HFFc6 (cell line): Measurements from ENCODE around the gene SYT5. TPM values are rescaled to one million over a fixed set of nuclear protein-coding genes. Genes with fewer than 3 reads are reported as not detected.

Experiments used
- DNase-seq: peaks from one replicate; pipeline ENCODE4 v3.0.0-alpha.2; 2018
- H3K27ac Mint-ChIP-seq: 2 replicates; pipeline ENCODE4 v1.8.0; 2020; ENCODE audit warnings: mild to moderate bottlenecking, mixed read lengths
- H3K27me3 Mint-ChIP-seq: 2 replicates; pipeline ENCODE4 v1.8.0; 2021; ENCODE audit warnings: mild to moderate bottlenecking, moderate library complexity, mixed read lengths; ENCODE audit not compliant: insufficient read depth
- H3K36me3 Mint-ChIP-seq: 2 replicates; pipeline ENCODE4 v1.8.0; 2021; ENCODE audit warnings: low read depth, mixed read lengths
- H3K4me1 Mint-ChIP-seq: 2 replicates; pipeline ENCODE4 v1.8.0; 2020; ENCODE audit warnings: low read depth, mixed read lengths
- H3K4me3 Mint-ChIP-seq: 2 replicates; pipeline ENCODE4 v1.8.0; 2020; ENCODE audit warnings: mild to moderate bottlenecking, moderate library complexity, mixed read lengths
- H3K9me3 Mint-ChIP-seq: 2 replicates; pipeline ENCODE4 v1.8.0; 2020; ENCODE audit warnings: mild to moderate bottlenecking, mixed read lengths
- total RNA-seq, 6 experiments: library from RNA; stranded (reverse); fragmentation: NEBNext Ultra II Directional; extraction: Animal tissue kit (Norgen Biotek cat#: 25700); gene quantifications; 2 replicates in 1 of 6; 3 replicates in 5 of 6; pipeline ENCODE4 v1.2.3, GENCODE V29; 2021
- TF ChIP-seq, protein P1 (sequence below): fragments of 200-600 bp; sonication (generic); IDR thresholded peaks from 2 replicates; pipeline ENCODE4 v1.5.0; 2021; ENCODE audit warnings: antibody characterized with exemption, mild to moderate bottlenecking

Gene SYT5
- total RNA-seq, 6 experiments from 2014 or later, result 0.09 to 1.2 (median 0.38) TPM; not detected in 3

DNA sequence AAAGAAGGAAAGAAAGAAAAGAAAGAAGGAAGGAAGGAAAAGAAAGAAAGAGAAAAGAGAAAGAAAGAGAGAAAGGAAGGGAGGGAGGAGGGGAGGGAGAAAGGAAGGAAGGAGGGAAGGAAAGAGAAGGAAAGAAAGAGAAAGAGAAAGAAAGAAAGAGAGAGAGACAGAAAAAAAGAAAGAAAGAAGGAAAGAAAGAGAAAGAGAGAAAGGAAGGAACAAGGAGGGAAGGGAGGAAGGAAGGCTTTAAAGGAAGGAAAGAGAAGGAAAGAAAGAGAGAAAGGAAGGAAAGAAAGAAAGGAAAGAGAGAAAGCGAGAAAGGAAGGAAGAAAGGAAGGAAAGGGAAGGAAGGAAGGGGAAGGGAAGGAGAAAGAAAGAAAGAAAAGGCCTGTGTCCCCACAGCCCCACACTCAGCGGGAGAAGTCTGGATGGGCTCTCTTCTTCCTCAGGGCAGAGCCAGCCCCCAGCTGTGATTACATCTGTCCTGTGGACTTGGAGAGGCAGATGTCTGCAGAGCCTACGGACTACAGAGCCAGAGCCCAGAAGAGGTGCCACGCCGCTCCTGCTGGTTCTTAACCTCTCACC, 19.6 kb upstream of the SYT5 start:
- Mint-ChIP-seq H3K27me3 (peaks cover under 1% of the 10 kb centered on the region), H3K9me3 (no peaks in the 10 kb centered on the region), H3K4me1 (no peaks in the 10 kb centered on the region), H3K27ac (no peak overlapping the region), H3K36me3 (no peaks in the 10 kb centered on the region), H3K4me3 (no peak overlapping the region)
- TF ChIP-seq, protein P1, sequence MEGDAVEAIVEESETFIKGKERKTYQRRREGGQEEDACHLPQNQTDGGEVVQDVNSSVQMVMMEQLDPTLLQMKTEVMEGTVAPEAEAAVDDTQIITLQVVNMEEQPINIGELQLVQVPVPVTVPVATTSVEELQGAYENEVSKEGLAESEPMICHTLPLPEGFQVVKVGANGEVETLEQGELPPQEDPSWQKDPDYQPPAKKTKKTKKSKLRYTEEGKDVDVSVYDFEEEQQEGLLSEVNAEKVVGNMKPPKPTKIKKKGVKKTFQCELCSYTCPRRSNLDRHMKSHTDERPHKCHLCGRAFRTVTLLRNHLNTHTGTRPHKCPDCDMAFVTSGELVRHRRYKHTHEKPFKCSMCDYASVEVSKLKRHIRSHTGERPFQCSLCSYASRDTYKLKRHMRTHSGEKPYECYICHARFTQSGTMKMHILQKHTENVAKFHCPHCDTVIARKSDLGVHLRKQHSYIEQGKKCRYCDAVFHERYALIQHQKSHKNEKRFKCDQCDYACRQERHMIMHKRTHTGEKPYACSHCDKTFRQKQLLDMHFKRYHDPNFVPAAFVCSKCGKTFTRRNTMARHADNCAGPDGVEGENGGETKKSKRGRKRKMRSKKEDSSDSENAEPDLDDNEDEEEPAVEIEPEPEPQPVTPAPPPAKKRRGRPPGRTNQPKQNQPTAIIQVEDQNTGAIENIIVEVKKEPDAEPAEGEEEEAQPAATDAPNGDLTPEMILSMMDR, result no peak
- no peak for DNase-seq

DNA sequence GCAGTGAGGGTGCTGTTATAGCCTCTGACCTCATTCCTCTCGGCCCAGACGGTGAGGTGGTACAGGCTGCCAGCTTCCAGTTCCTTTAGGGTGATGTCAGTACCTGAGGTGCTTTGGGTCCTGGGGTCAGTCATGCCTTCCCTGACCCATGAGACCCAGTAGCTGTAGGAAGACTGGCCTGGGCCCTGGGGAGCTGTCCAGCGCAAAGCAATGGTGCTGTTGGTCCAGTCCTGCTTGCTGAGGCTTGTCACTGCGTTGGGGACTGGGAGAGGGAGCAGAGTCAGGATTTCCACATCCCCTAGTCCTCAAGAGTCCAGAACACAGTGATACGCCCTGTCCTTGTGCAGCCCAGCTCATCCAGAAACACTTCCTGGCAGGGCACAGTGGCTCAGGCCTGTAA, 18.6 kb upstream of the SYT5 start:
- Mint-ChIP-seq H3K27me3 (no peaks in the 10 kb centered on the region; the same call in 1 of the 2 replicates), H3K27ac (no peak overlapping the region), H3K4me3 (no peak overlapping the region), H3K4me1 (no peaks in the 10 kb centered on the region), H3K36me3 (no peaks in the 10 kb centered on the region), H3K9me3 (no peaks in the 10 kb centered on the region)
- no peak for DNase-seq
- TF ChIP-seq, protein P1, result no peak

DNA sequence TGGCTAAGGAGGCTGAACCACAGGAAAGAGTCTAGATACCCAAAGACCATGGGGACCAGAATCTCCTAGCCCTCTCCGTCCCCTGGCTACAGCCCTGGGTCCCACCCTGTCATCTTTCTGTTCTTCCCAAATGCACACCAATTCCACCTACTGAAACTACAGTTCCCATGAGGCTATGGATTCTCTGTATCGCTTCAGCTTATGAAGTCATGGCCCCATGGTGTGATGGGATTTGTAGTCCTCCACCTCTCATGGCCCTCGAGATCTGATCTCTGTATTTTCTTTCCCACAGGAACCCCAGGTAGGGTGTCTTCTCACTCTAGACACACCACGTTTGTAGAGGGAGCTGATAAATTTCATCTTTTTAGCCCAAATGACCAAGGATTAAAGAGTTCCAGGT, 17.4 kb upstream of the SYT5 start:
- H3K4me1 Mint-ChIP-seq, result no peaks in the 10 kb centered on the region
- H3K4me3 Mint-ChIP-seq, result no peak overlapping the region
- no peaks in the 10 kb centered on the region for H3K9me3 Mint-ChIP-seq
- no peak overlapping the region for H3K27ac Mint-ChIP-seq
- H3K36me3 Mint-ChIP-seq, result no peaks in the 10 kb centered on the region
- DNase-seq, result no peak
- TF ChIP-seq, protein P1, result no peak
- no peaks in the 10 kb centered on the region; the same call in 1 of the 2 replicates for H3K27me3 Mint-ChIP-seq

DNA sequence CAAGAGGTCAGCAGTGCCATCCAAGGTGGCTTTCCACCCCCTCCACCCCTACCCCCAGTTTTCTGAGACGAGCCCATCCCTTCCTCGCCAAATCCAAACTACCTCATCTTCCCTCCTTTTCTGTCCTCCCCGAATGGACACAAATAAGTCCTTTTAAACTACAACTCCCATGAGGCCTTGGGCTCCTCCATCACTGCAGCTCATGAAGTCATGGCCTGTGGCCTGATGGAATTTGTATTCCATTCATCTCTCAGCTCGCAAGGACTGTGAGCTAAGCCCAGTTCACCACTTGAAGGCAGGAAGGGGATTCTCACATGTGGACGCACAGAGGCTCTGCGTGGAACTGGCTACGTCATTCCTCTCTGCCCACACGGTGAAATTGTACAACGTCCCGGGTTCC, 16.7 kb upstream of the SYT5 start:
- H3K9me3 Mint-ChIP-seq, result no peaks in the 10 kb centered on the region
- no peaks in the 10 kb centered on the region for H3K36me3 Mint-ChIP-seq
- H3K4me1 Mint-ChIP-seq, result no peaks in the 10 kb centered on the region
- no peaks in the 10 kb centered on the region; the same call in 1 of the 2 replicates for H3K27me3 Mint-ChIP-seq
- H3K27ac Mint-ChIP-seq, result no peak overlapping the region
- H3K4me3 Mint-ChIP-seq, result no peak overlapping the region
- TF ChIP-seq, protein P1, result no peak
- DNase-seq, result peak; percentile 11

DNA sequence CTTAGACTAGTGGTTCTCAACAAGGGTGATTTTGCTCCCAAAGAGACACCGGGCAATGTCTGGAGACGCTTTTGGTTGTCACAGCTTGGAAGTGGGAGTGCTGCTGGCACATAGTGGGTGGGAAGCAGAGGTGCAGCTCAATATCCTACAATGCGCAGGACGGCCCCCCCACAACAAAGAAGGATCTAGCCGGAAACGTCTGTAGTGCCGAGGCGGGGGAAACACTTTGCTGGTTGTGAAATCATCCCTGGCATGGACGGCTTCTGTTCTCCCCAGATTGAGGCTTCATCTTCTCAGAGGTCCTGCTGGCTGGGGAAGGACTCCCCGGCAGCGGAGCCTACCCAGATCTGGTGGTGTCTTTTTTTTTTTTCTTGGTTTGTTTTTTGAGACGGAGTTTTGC, 13.4 kb upstream of the SYT5 start:
- no peak overlapping the region for H3K4me3 Mint-ChIP-seq
- peaks cover 13% of the 10 kb centered on the region for H3K4me1 Mint-ChIP-seq
- H3K27ac Mint-ChIP-seq, result no peak overlapping the region
- TF ChIP-seq, protein P1, result no peak
- H3K9me3 Mint-ChIP-seq, result no peaks in the 10 kb centered on the region
- peaks cover 5% of the 10 kb centered on the region; the same call in 1 of the 2 replicates for H3K27me3 Mint-ChIP-seq
- no peak for DNase-seq
- H3K36me3 Mint-ChIP-seq, result no peaks in the 10 kb centered on the region
